OCI-LY1 (cell line): ENCODE data around the gene PAQR8.

Source experiments
- H2AFZ ChIP-seq: fragments of 200-600 bp; sonication (generic), shearing (Covaris generic); 2 replicates; pipeline ENCODE4 v1.6.0; 2014; ENCODE audit warnings: antibody characterized with exemption, mild to moderate bottlenecking, low read length
- H3F3A ChIP-seq: fragments of 200-600 bp; sonication (generic), shearing (Covaris generic); 2 replicates; pipeline ENCODE4 v1.6.0; 2014; ENCODE audit warnings: mild to moderate bottlenecking, antibody characterized with exemption, low read length, moderate library complexity; ENCODE audit not compliant: insufficient read depth
- H3K27ac ChIP-seq: fragments of 200-600 bp; sonication (generic); 2 replicates; pipeline ENCODE4 v1.5.1; 2014; ENCODE audit warnings: low read length, mixed run types, mild to moderate bottlenecking, low read depth; ENCODE audit not compliant: poor library complexity, severe bottlenecking
- H3K27me3 ChIP-seq: fragments of 200-600 bp; sonication (generic); 2 replicates; pipeline ENCODE4 v1.6.0; 2014; ENCODE audit warnings: antibody characterized with exemption, mild to moderate bottlenecking, low read length, moderate library complexity; ENCODE audit not compliant: insufficient read depth
- H3K36me3 ChIP-seq: fragments of 200-600 bp; sonication (generic); 2 replicates; pipeline ENCODE4 v1.6.1; 2014; ENCODE audit warnings: mild to moderate bottlenecking, antibody characterized with exemption, low read length, moderate library complexity, mixed read lengths; ENCODE audit not compliant: insufficient read depth
- H3K4me1 ChIP-seq: fragments of 200-600 bp; sonication (generic); 2 replicates; pipeline ENCODE4 v1.5.1; 2014; ENCODE audit warnings: mild to moderate bottlenecking, low read length, moderate library complexity; ENCODE audit not compliant: insufficient read depth, severe bottlenecking
- H3K4me2 ChIP-seq: fragments of 200-600 bp; sonication (generic), shearing (Covaris generic); 2 replicates; pipeline ENCODE4 v1.6.1; 2014; ENCODE audit warnings: low read length
- H3K4me3 ChIP-seq: fragments of 200-600 bp; sonication (generic); 2 replicates; pipeline ENCODE4 v1.5.1; 2014; ENCODE audit warnings: low read length, low read depth, mild to moderate bottlenecking, mixed read lengths; ENCODE audit not compliant: poor library complexity, severe bottlenecking
- H3K79me2 ChIP-seq: fragments of 200-600 bp; shearing (Covaris generic); 2 replicates; pipeline ENCODE4 v1.6.1; 2016; ENCODE audit warnings: mixed run types, low read length, mixed read lengths; ENCODE audit not compliant: insufficient read depth
- H3K9ac ChIP-seq: fragments of 200-600 bp; sonication (generic), shearing (Covaris generic); 2 replicates; pipeline ENCODE4 v1.6.1; 2014; ENCODE audit warnings: mild to moderate bottlenecking, low read length, mixed read lengths
- H3K9me2 ChIP-seq: fragments of 200-600 bp; sonication (generic), shearing (Covaris generic); 2 replicates; pipeline ENCODE4 v1.6.1; 2014; ENCODE audit warnings: low read depth, mild to moderate bottlenecking, low read length, mixed read lengths
- H3K9me3 ChIP-seq: fragments of 200-600 bp; shearing (Covaris generic); 2 replicates; pipeline ENCODE4 v1.6.1; 2014; ENCODE audit warnings: low read length, mixed read lengths
- H4K20me1 ChIP-seq: fragments of 200-600 bp; sonication (generic), shearing (Covaris generic); 2 replicates; pipeline ENCODE4 v1.6.0; 2016; ENCODE audit warnings: mild to moderate bottlenecking, low read length; ENCODE audit not compliant: insufficient read depth
- EZH2 ChIP-seq: fragments of 200-600 bp; sonication (generic), shearing (Covaris generic); IDR thresholded peaks from 2 replicates; pipeline ENCODE4 v1.8.0; 2017; ENCODE audit warnings: borderline replicate concordance, mixed run types, mild to moderate bottlenecking, antibody characterized with exemption, low read length, moderate library complexity, mixed read lengths
- TF ChIP-seq, protein P1 (sequence below): fragments of 200-600 bp; sonication (generic), shearing (Covaris generic); IDR thresholded peaks from 2 replicates; pipeline ENCODE4 v1.5.1; 2017; ENCODE audit warnings: mild to moderate bottlenecking, antibody characterized with exemption, low read length, moderate library complexity, mixed read lengths

PAQR8 gene

DNA sequence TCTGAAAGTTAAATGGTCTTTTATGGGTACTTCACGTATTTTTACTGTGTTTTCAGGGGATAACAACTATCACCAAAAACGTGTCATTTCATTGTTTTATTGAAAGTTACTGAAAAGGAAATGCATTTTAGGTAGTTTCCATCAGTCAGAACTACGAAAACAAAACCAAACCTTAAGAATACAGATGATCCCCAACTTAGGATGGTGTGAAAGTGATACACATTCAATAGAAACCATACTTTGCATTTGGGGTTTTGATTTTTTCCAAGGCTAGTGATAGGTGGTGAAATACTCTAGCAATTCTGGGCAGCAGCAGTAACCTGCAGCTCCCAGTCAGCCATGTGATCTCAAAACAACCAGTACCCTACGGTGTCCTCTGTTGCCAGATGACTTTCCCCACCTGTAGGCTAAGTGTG is 32.3 kb downstream of the PAQR8 start:
- peaks cover 49% of the 10 kb centered on the region for H3K4me1 ChIP-seq

DNA sequence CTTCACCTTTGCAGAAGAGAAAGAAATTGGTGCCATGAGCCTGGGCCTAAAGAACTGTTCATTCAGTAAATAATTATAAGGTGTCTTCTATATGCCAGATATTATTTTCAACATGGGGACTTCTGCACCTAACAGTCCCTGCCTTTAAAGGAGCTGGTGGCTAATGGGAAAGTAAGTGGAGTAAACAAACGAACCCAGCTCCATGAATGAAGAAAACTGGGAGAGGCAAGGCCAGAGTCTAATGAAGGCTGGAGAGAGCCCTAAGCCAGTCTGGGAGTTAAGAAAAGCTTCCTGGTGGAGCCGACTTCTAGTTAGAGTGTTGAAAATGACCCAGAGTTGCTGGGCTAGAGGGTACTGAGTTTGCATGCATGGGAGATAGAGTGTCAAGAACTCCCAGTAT is 34.0 kb downstream of the PAQR8 start:
- Histone ChIP-seq H3K9me3 (no peaks in the 10 kb centered on the region), H2AFZ (no peak overlapping the region), H3K9me2 (no peaks in the 10 kb centered on the region), H3K79me2 (no peaks in the 10 kb centered on the region), H3K4me1 (peaks cover 40% of the 10 kb centered on the region), H3K27me3 (no peaks in the 10 kb centered on the region), H3K27ac (no peak overlapping the region), H3K36me3 (no peaks in the 10 kb centered on the region), H3K4me2 (no peak overlapping the region), H3K4me3 (no peak overlapping the region), H4K20me1 (no peaks in the 10 kb centered on the region), H3K9ac (no peak overlapping the region), H3F3A (no peaks in the 10 kb centered on the region)
- TF ChIP-seq EZH2: no peak
- TF ChIP-seq, protein P1, sequence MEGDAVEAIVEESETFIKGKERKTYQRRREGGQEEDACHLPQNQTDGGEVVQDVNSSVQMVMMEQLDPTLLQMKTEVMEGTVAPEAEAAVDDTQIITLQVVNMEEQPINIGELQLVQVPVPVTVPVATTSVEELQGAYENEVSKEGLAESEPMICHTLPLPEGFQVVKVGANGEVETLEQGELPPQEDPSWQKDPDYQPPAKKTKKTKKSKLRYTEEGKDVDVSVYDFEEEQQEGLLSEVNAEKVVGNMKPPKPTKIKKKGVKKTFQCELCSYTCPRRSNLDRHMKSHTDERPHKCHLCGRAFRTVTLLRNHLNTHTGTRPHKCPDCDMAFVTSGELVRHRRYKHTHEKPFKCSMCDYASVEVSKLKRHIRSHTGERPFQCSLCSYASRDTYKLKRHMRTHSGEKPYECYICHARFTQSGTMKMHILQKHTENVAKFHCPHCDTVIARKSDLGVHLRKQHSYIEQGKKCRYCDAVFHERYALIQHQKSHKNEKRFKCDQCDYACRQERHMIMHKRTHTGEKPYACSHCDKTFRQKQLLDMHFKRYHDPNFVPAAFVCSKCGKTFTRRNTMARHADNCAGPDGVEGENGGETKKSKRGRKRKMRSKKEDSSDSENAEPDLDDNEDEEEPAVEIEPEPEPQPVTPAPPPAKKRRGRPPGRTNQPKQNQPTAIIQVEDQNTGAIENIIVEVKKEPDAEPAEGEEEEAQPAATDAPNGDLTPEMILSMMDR: no peak

More for the DNA sequence above, 32.3 kb downstream of the PAQR8 start:
- Histone ChIP-seq H3K36me3 (no peaks in the 10 kb centered on the region), H3F3A (no peaks in the 10 kb centered on the region), H4K20me1 (no peaks in the 10 kb centered on the region), H3K79me2 (no peaks in the 10 kb centered on the region), H3K27ac (no peak overlapping the region), H3K9me2 (no peaks in the 10 kb centered on the region), H3K4me2 (peak overlapping the region; percentile 16; the same call in 1 of the 2 replicates), H3K27me3 (no peaks in the 10 kb centered on the region), H2AFZ (no peak overlapping the region), H3K9me3 (no peaks in the 10 kb centered on the region), H3K9ac (no peak overlapping the region; the same call in 1 of the 2 replicates), H3K4me3 (no peak overlapping the region)
- TF ChIP-seq, protein P1: no peak
- no peak for TF ChIP-seq EZH2

DNA sequence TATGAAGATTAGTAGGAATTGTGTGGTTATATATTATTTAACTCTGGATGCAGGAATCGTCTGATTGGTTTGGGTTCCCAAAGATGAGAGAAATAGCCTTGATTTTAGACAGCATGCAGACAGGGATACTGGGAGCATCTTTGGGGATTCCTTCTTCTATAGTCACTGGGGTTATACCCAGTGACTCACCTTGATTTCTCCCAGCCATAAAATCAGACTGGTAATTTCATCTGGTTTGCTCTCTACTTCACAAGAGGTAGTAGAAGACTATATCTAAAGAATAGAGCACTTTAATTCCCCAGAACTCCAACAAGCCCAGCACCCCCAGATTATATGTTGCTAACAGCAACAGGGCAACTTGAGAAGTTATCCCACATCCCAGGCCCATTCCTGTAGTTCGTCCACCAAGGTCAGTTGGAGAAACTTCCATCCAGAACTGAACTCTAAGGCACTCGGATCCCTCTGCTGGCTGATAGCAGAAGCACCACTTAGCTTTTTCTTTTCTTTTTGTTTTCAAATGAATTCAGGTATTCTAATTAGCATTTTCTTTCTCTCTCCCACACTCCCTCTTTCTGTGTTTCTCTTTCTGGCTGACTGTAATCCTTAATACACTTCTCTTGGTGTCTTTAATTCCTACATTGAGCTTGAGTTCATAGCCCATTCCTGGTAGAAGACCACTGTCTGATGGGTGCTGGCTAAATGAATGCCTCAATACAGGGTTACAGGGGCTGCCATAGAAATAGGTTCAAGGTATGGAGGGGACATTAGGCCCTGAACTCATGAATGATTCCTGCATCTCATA is 37.8 kb downstream of the PAQR8 start:
- no peak overlapping the region for H3K27ac ChIP-seq
- peaks cover 25% of the 10 kb centered on the region for H3K4me1 ChIP-seq
- no peak overlapping the region for H2AFZ ChIP-seq
- H3K36me3 ChIP-seq: peaks cover 16% of the 10 kb centered on the region; the same call in 1 of the 2 replicates
- no peaks in the 10 kb centered on the region for H3K27me3 ChIP-seq
- no peak for TF ChIP-seq EZH2
- TF ChIP-seq, protein P1: peak; percentile 92
- H3F3A ChIP-seq: no peaks in the 10 kb centered on the region
- no peaks in the 10 kb centered on the region for H4K20me1 ChIP-seq
- H3K4me3 ChIP-seq: no peak overlapping the region
- H3K9ac ChIP-seq: no peak overlapping the region
- no peaks in the 10 kb centered on the region for H3K79me2 ChIP-seq
- no peak overlapping the region for H3K4me2 ChIP-seq
- no peaks in the 10 kb centered on the region for H3K9me2 ChIP-seq
- no peaks in the 10 kb centered on the region for H3K9me3 ChIP-seq
